OCI-LY7 (cell line): ENCODE data around the gene ZSCAN9. TPM values are rescaled to one million over a fixed set of nuclear protein-coding genes. Genes with fewer than 3 reads are reported as not detected.

Source experiments
- BruUV-seq: library from RNA; stranded (reverse); fragments of 400-500 nt; replicated peaks from 2 replicates; lab custom pipeline; 2021; lab: Mats Ljungman, UMichigan
- CTCF ChIA-PET: fragments of 300-600 bp; sonication (Branson Sonifier 250); formaldehyde crosslinking; loops from one replicate; lab custom pipeline; 2022; ENCODE audit warnings: antibody characterized with exemption; ENCODE audit not compliant: unreplicated experiment; lab: Charles Lee
- POLR2A ChIA-PET: fragments of 300-600 bp; sonication (Branson Sonifier 250); formaldehyde crosslinking; loops from one replicate; lab custom pipeline; 2022; ENCODE audit warnings: antibody characterized with exemption; lab: Charles Lee
- DNase-seq: peaks from one replicate; pipeline ENCODE4 v3.0.0-alpha.2; 2015; ENCODE audit warnings: low spot score
- H2AFZ ChIP-seq: fragments of 200-600 bp; sonication (generic), shearing (Covaris generic); 2 replicates; pipeline ENCODE4 v1.6.1; 2014; ENCODE audit warnings: mild to moderate bottlenecking, antibody characterized with exemption, low read length, moderate library complexity
- H3K27ac ChIP-seq: fragments of 200-600 bp; sonication (generic); 2 replicates; pipeline ENCODE4 v1.5.1; 2014; ENCODE audit warnings: mixed run types, low read depth, mild to moderate bottlenecking, moderate library complexity, low read length, inconsistent platforms; ENCODE audit not compliant: poor library complexity, severe bottlenecking
- H3K36me3 ChIP-seq: fragments of 200-600 bp; sonication (generic); 2 replicates; pipeline ENCODE4 v1.6.1; 2014; ENCODE audit warnings: mild to moderate bottlenecking, antibody characterized with exemption, low read length, moderate library complexity, mixed read lengths; ENCODE audit not compliant: insufficient read depth
- H3K4me1 ChIP-seq: fragments of 200-600 bp; sonication (generic); 2 replicates; pipeline ENCODE4 v1.5.1; 2014; ENCODE audit warnings: mild to moderate bottlenecking, low read length; ENCODE audit not compliant: insufficient read depth, poor library complexity, severe bottlenecking
- H3K4me2 ChIP-seq: fragments of 200-600 bp; sonication (generic); 2 replicates; pipeline ENCODE4 v1.6.1; 2014; ENCODE audit warnings: mild to moderate bottlenecking, low read length
- H3K4me3 ChIP-seq: fragments of 200-600 bp; sonication (generic); 2 replicates; pipeline ENCODE4 v1.5.1; 2014; ENCODE audit warnings: mild to moderate bottlenecking, low read depth, low read length; ENCODE audit not compliant: poor library complexity, severe bottlenecking
- H3K79me2 ChIP-seq: fragments of 200-600 bp; sonication (generic); 2 replicates; pipeline ENCODE4 v1.6.1; 2016; ENCODE audit warnings: low read depth, mild to moderate bottlenecking, low read length, moderate library complexity, mixed read lengths; ENCODE audit not compliant: insufficient read depth
- H3K9me2 ChIP-seq: fragments of 200-600 bp; sonication (generic); 2 replicates; pipeline ENCODE4 v1.6.1; 2016; ENCODE audit warnings: mild to moderate bottlenecking, low read length, mixed read lengths; ENCODE audit not compliant: insufficient read depth
- H3K9me3 ChIP-seq: fragments of 200-600 bp; sonication (generic); 2 replicates; pipeline ENCODE4 v1.6.1; 2014; ENCODE audit warnings: mild to moderate bottlenecking, mixed run types, low read length, mixed read lengths
- H4K20me1 ChIP-seq: fragments of 200-600 bp; sonication (generic); 2 replicates; pipeline ENCODE4 v1.6.1; 2014; ENCODE audit warnings: mild to moderate bottlenecking, antibody characterized with exemption, low read length, moderate library complexity, mixed read lengths; ENCODE audit not compliant: insufficient read depth
- EZH2phosphoT487 ChIP-seq: fragments of 200-600 bp; sonication (generic); IDR thresholded peaks from 2 replicates; pipeline ENCODE4 v1.6.1; 2018; ENCODE audit warnings: low read depth, borderline replicate concordance, mild to moderate bottlenecking, mixed run types, antibody characterized with exemption, low read length, moderate library complexity, mixed read lengths
- intact Hi-C: fragments of 100-400 bp; cut with micrococcal nuclease; formaldehyde crosslinking; loops from one replicate; pipeline ENCODE4 v1.10.0; 2022; ENCODE audit not compliant: unreplicated experiment
- total RNA-seq, 2 experiments: library from RNA; depleted of rRNA in 1 of 2; stranded (reverse); fragments of >200 nt in 1 of 2; shearing (Covaris generic) in 1 of 2; gene quantifications; 2 replicates each; pipeline ENCODE4 v1.2.3, GENCODE V29; 2014 to 2022
- TF ChIP-seq, protein P1 (sequence below): fragments of 200-600 bp; sonication (generic); conservative IDR thresholded peaks from 2 replicates; pipeline ENCODE4 v1.5.1; 2014; ENCODE audit warnings: mild to moderate bottlenecking, antibody characterized with exemption, low read length, moderate library complexity, mixed read lengths

The ZSCAN9 gene
- total RNA-seq, 2 experiments from 2014 or later: 3.1 to 9.0 TPM

DNA sequence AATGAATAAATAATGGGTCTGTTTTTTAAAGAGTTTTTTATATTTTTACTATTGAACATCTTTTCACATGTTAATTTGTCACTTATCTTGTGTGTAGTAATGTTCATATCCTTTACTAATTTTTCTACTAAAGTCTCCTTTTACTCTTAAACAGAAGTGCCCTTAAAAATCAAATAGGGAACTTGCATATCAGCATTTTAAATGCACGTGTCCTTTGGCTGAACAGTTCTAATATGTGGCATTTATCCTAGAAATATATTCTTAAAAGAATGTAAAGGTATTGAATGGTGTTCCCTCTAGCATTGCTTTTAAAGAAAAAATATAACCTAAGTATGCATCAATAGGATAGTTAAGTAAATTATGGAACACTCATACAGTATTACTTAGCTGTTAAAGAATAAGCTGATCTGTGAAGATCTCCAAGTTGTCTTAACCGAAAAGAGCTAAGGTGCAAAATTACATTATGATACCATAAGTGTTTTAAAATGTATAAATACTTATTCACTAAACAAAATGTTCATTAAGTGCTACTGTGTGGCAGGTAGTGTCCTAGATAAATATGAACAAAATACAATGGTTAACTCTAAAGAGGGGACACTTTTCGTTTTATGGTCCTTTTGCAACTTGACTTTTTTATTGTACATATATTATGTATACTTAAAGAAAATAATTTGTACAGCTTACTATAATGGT, 55.7 kb downstream of the ZSCAN9 start:
- peak overlapping the region; percentile 81; the same call in 1 of the 2 replicates for H2AFZ ChIP-seq
- no peaks in the 10 kb centered on the region for H4K20me1 ChIP-seq
- no TSS peak for BruUV-seq
- DNase-seq: no peak
- peaks cover 7% of the 10 kb centered on the region for H3K4me1 ChIP-seq
- H3K9me2 ChIP-seq: no peaks in the 10 kb centered on the region
- no peak overlapping the region for H3K27ac ChIP-seq
- H3K9me3 ChIP-seq: no peaks in the 10 kb centered on the region
- peak overlapping the region; percentile 68 for H3K4me2 ChIP-seq
- no peaks in the 10 kb centered on the region for H3K79me2 ChIP-seq
- POLR2A ChIA-PET: interaction anchor here (0.6 to 1.5 kb wide), 6 partner anchors 12 to 79 kb away, joined by 3 to 9 read pairs (median 3); partner anchors contain the start of genes ZKSCAN4 and ZSCAN26
- intact Hi-C loops: loop anchor here (1.0 kb wide), 2 partner anchors 28 to 119 kb away; partner anchors contain the start of genes ZKSCAN4 and ZSCAN12
- H3K36me3 ChIP-seq: peaks cover 9% of the 10 kb centered on the region; the same call in 1 of the 2 replicates
- peak overlapping the region; percentile 69 for H3K4me3 ChIP-seq
- CTCF ChIA-PET: interaction anchor here (0.5 kb wide), 1 partner anchor 63 kb away, joined by 3 read pairs; no protein-coding TSS in a partner anchor
- TF ChIP-seq, protein P1, sequence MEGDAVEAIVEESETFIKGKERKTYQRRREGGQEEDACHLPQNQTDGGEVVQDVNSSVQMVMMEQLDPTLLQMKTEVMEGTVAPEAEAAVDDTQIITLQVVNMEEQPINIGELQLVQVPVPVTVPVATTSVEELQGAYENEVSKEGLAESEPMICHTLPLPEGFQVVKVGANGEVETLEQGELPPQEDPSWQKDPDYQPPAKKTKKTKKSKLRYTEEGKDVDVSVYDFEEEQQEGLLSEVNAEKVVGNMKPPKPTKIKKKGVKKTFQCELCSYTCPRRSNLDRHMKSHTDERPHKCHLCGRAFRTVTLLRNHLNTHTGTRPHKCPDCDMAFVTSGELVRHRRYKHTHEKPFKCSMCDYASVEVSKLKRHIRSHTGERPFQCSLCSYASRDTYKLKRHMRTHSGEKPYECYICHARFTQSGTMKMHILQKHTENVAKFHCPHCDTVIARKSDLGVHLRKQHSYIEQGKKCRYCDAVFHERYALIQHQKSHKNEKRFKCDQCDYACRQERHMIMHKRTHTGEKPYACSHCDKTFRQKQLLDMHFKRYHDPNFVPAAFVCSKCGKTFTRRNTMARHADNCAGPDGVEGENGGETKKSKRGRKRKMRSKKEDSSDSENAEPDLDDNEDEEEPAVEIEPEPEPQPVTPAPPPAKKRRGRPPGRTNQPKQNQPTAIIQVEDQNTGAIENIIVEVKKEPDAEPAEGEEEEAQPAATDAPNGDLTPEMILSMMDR: no peak
- no peak for TF ChIP-seq EZH2phosphoT487

DNA sequence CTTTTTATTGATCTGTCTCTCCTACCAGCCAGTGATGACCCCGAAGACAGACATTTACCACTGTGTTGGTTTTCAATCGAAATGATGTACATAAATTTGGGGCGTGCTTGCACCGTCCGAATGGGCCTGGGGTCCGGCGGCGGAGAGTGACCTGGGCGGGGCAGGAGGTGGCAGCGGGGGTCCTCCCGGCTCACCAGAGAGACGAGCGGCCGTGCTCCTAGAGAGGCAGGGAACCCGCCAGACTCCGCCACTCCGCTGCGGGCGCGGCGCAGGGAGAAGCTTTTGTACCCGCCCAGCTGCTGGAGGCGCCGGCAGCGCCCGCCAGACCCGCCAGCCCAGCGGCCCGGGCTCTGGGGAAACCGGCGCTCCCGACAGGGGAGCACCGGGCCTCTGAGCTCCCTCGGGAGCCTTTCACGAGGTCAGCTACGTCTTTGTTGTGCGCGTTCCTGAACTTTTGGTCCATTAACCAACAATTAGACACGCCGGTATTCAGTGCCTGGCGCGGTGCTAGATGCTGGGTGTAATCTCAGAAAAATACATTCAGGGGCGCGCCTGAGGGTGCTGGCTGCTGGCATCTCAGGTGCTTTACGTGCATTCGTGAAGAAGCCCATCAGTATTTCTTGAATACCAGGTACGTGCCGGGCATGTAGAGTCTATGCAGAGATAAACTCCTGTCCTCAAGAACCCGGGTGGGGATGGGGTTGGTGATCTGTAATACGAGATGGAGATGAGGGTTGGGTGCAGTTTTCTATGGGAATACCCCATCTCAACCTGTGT, 56.4 kb downstream of the ZSCAN9 start, which contains the start of gene PGBD1:
TSS of gene PGBD1 (plus strand) at position 285 of the 777 bp plus-strand sequence. CDS start 2,242 bp downstream, outside the sequence.
- Histone ChIP-seq H4K20me1 (no peaks in the 10 kb centered on the region), H3K4me3 (peak within 1 kb of the TSS; percentile 69)
- intact Hi-C loops: loop anchor here (1.0 kb wide), 2 partner anchors 29 to 118 kb away; partner anchors contain the start of genes ZKSCAN4 and ZSCAN12

More for the DNA sequence above, 56.4 kb downstream of the ZSCAN9 start, which contains the start of gene PGBD1:
- Histone ChIP-seq H3K4me2 (peak within 1 kb of the TSS; percentile 68), H3K9me3 (no peaks in the 10 kb centered on the region), H3K4me1 (peaks cover 7% of the 10 kb centered on the region), H3K79me2 (no peaks in the 10 kb centered on the region), H3K36me3 (peaks cover 3% of the 10 kb centered on the region; the same call in 1 of the 2 replicates), H3K27ac (no peak within 1 kb of the TSS), H3K9me2 (no peaks in the 10 kb centered on the region), H2AFZ (peak within 1 kb of the TSS; percentile 81)
- TF ChIP-seq EZH2phosphoT487: no peak
- TF ChIP-seq, protein P1: no peak
- DNase-seq: peak; percentile 71
- POLR2A ChIA-PET: interaction anchor here (0.6 to 1.5 kb wide), 8 partner anchors 11 to 118 kb away, joined by 3 to 9 read pairs (median 3); partner anchors contain the start of genes ZKSCAN4, ZSCAN12 and ZSCAN26
- BruUV-seq: no TSS peak
- CTCF ChIA-PET: no interaction called here
